Activated B cell treated with CpG ODN at 0.5 μM for 24 hours (primary cell): ENCODE results near the gene PDCD1. TPM values are rescaled to one million over a fixed set of nuclear protein-coding genes. Genes with fewer than 3 reads are reported as not detected.
A peak's percentile ranks its signal among the peaks of the same experiment; 100 is the strongest.

ENCODE experiments used
- ATAC-seq: fragments of 200-7000 bp; cut with Tn5 transposase; one replicate; pipeline ENCODE4 v1.10.0; 2021; ENCODE audit warnings: low read depth, mild to moderate bottlenecking, moderate library complexity
- CTCF ChIA-PET: fragments of 350-600 bp; sonication (Branson Sonifier 250); formaldehyde crosslinking; loops from one replicate; lab custom pipeline; 2021; ENCODE audit warnings: antibody characterized with exemption; lab: Charles Lee
- POLR2A ChIA-PET: fragments of 350-600 bp; sonication (Branson Sonifier 250); formaldehyde crosslinking; loops from one replicate; lab custom pipeline; 2021; ENCODE audit warnings: antibody characterized with exemption; lab: Charles Lee
- DNase-seq: peaks from one replicate; pipeline ENCODE4 v3.0.0; 2022
- H3K27ac Mint-ChIP-seq: one replicate; pipeline ENCODE4 v1.8.0; 2020; ENCODE audit warnings: mixed read lengths
- H3K27me3 Mint-ChIP-seq: one replicate; pipeline ENCODE4 v1.8.0; 2021; ENCODE audit warnings: mixed read lengths
- H3K36me3 Mint-ChIP-seq: one replicate; pipeline ENCODE4 v1.8.0; 2021; ENCODE audit warnings: low read depth, mixed read lengths
- H3K4me1 Mint-ChIP-seq: one replicate; pipeline ENCODE4 v1.8.0; 2021; ENCODE audit warnings: mixed read lengths
- H3K4me3 Mint-ChIP-seq: one replicate; pipeline ENCODE4 v1.8.0; 2020; ENCODE audit warnings: mild to moderate bottlenecking, mixed read lengths
- H3K9me3 Mint-ChIP-seq: one replicate; pipeline ENCODE4 v1.8.0; 2020; ENCODE audit warnings: mixed read lengths
- CTCF ChIP-seq: fragments of 200-600 bp; IDR thresholded peaks from one replicate; pipeline ENCODE4 v1.8.0; 2022; ENCODE audit warnings: antibody characterized with exemption, mild to moderate bottlenecking
- intact Hi-C: fragments of 100-400 bp; cut with micrococcal nuclease; formaldehyde crosslinking; loops from one replicate; pipeline ENCODE4 v1.15.1; 2024
- total RNA-seq: library from RNA; stranded (reverse); gene quantifications from 2 replicates; pipeline ENCODE4 v1.2.3, GENCODE V29; 2022

Gene PDCD1
- total RNA-seq, 1 donor from 2014 or later = 3.5 TPM

GRCh38 chr2:241894681-241895426 is 36.2 kb upstream of the PDCD1 start:
- Mint-ChIP-seq H3K36me3 (peaks cover 38% of the 10 kb centered on the region), H3K9me3 (no peaks in the 10 kb centered on the region), H3K27ac (no peak overlapping the region), H3K4me1 (peaks cover 6% of the 10 kb centered on the region), H3K4me3 (no peak overlapping the region), H3K27me3 (no peaks in the 10 kb centered on the region)
- ChIA-PET POLR2A (no interaction called here), CTCF (no interaction called here)
- intact Hi-C loops = no loop called here
- ATAC-seq (no peak), DNase-seq (peak; percentile 14)
- no peak for TF ChIP-seq CTCF

- ATAC-seq (no peak), DNase-seq (peak; percentile 11)
- intact Hi-C loops = no loop called here
These were observed 35.5 kb upstream of the PDCD1 start for GRCh38 chr2:241894056-241894641.

GRCh38 chr2:241893265-241893664 is 34.6 kb upstream of the PDCD1 start:
- Mint-ChIP-seq H3K9me3 (no peaks in the 10 kb centered on the region), H3K27me3 (no peaks in the 10 kb centered on the region), H3K36me3 (peaks cover 40% of the 10 kb centered on the region), H3K4me3 (no peak overlapping the region), H3K27ac (no peak overlapping the region), H3K4me1 (peaks cover 16% of the 10 kb centered on the region)
- ATAC-seq = no peak
- intact Hi-C loops = no loop called here
- POLR2A ChIA-PET = no interaction called here
- DNase-seq = peak; percentile 5
- CTCF ChIA-PET = no interaction called here
- TF ChIP-seq CTCF = no peak

More at GRCh38 chr2:241894056-241894641, 35.5 kb upstream of the PDCD1 start:
- no peaks in the 10 kb centered on the region for H3K27me3 Mint-ChIP-seq
- H3K36me3 Mint-ChIP-seq = peaks cover 38% of the 10 kb centered on the region
- H3K27ac Mint-ChIP-seq = no peak overlapping the region
- H3K4me3 Mint-ChIP-seq = no peak overlapping the region
- H3K9me3 Mint-ChIP-seq = no peaks in the 10 kb centered on the region
- POLR2A ChIA-PET = no interaction called here
- CTCF ChIA-PET = no interaction called here
- TF ChIP-seq CTCF = no peak
- peaks cover 10% of the 10 kb centered on the region for H3K4me1 Mint-ChIP-seq

- CTCF ChIA-PET = no interaction called here
- POLR2A ChIA-PET = no interaction called here
- H3K9me3 Mint-ChIP-seq = no peaks in the 10 kb centered on the region
- DNase-seq = no peak
- peaks cover 42% of the 10 kb centered on the region for H3K36me3 Mint-ChIP-seq
- no peaks in the 10 kb centered on the region for H3K27me3 Mint-ChIP-seq
- peaks cover 21% of the 10 kb centered on the region for H3K4me1 Mint-ChIP-seq
- TF ChIP-seq CTCF = no peak
- no peak overlapping the region for H3K4me3 Mint-ChIP-seq
- no peak overlapping the region for H3K27ac Mint-ChIP-seq
- intact Hi-C loops = no loop called here
- no peak for ATAC-seq
These were observed 33.8 kb upstream of the PDCD1 start for GRCh38 chr2:241892299-241893137.

GRCh38 chr2:241891988-241892298 is 33.2 kb upstream of the PDCD1 start:
- Mint-ChIP-seq H3K36me3 (peaks cover 42% of the 10 kb centered on the region), H3K9me3 (no peaks in the 10 kb centered on the region), H3K27me3 (no peaks in the 10 kb centered on the region), H3K27ac (no peak overlapping the region), H3K4me1 (peaks cover 24% of the 10 kb centered on the region), H3K4me3 (no peak overlapping the region)
- ATAC-seq (no peak), DNase-seq (no peak)
- no peak for TF ChIP-seq CTCF
- CTCF ChIA-PET = no interaction called here
- POLR2A ChIA-PET = no interaction called here
- intact Hi-C loops = no loop called here
